Neuronal stem cell (in vitro differentiated cells): Measurements from ENCODE around the gene BNC1.

ENCODE experiments used
- DNase-seq: peaks from one replicate; pipeline ENCODE4 v3.0.0-alpha.2; 2013; ENCODE audit warnings: low spot score
- H2AFZ ChIP-seq: one replicate; pipeline ENCODE4 v1.6.1; 2013; ENCODE audit warnings: mild to moderate bottlenecking, low read length, inconsistent platforms
- H2AK5ac ChIP-seq: 2 replicates; pipeline ENCODE4 v1.6.1; 2013; ENCODE audit warnings: low read depth, mild to moderate bottlenecking, inconsistent platforms, low read length, moderate library complexity, mixed read lengths
- H2BK120ac ChIP-seq: 2 replicates; pipeline ENCODE4 v1.6.1; 2013; ENCODE audit warnings: low read depth, mild to moderate bottlenecking, inconsistent platforms, low read length, moderate library complexity, mixed read lengths
- H2BK12ac ChIP-seq: one replicate; pipeline ENCODE4 v1.6.1; 2013; ENCODE audit warnings: low read length, inconsistent platforms
- H2BK15ac ChIP-seq: 2 replicates; pipeline ENCODE4 v1.6.1; 2013; ENCODE audit warnings: mild to moderate bottlenecking, low read length, inconsistent platforms, mixed read lengths
- H2BK5ac ChIP-seq: one replicate; pipeline ENCODE4 v1.6.1; 2013; ENCODE audit warnings: inconsistent platforms, mild to moderate bottlenecking, low read length, moderate library complexity
- H3K14ac ChIP-seq: one replicate; pipeline ENCODE4 v1.6.1; 2013; ENCODE audit warnings: low read length, inconsistent platforms
- H3K18ac ChIP-seq: 2 replicates; pipeline ENCODE4 v1.6.1; 2013; ENCODE audit warnings: low read length, inconsistent platforms
- H3K23ac ChIP-seq: 2 replicates; pipeline ENCODE4 v1.6.1; 2013; ENCODE audit warnings: low read depth, mild to moderate bottlenecking, mixed read lengths, low read length, inconsistent platforms; ENCODE audit not compliant: poor library complexity
- H3K27ac ChIP-seq: replicated peaks from 3 replicates; pipeline ENCODE4 v1.5.1; 2013; ENCODE audit warnings: low read length, inconsistent platforms
- H3K27me3 ChIP-seq, 3 experiments: 2 replicates each; pipeline ENCODE4 v1.6.1; 2013; ENCODE audit warnings: low read length in 3 of 3, mild to moderate bottlenecking in 2 of 3, inconsistent platforms in 1 of 3, low read depth in 1 of 3, mixed read lengths in 1 of 3, moderate library complexity in 1 of 3; ENCODE audit not compliant: control insufficient read depth in 3 of 3, insufficient read depth in 3 of 3
- H3K36me3 ChIP-seq, 2 donors: replicated peaks in 1 of 2; 2 replicates each; pipeline ENCODE4 v1.6.1; 2013; ENCODE audit warnings: low read length in 2 of 2; ENCODE audit not compliant: control insufficient read depth in 2 of 2, insufficient read depth in 2 of 2
- H3K4ac ChIP-seq: 2 replicates; pipeline ENCODE4 v1.6.1; 2013; ENCODE audit warnings: inconsistent platforms, mild to moderate bottlenecking, low read length, moderate library complexity
- H3K4me1 ChIP-seq, 2 donors: 1 replicate in 1 of 2; 2 replicates in 1 of 2; pipeline ENCODE4 v1.6.1; 2013; ENCODE audit warnings: low read length in 2 of 2, low read depth in 1 of 2; ENCODE audit not compliant: control insufficient read depth in 2 of 2, insufficient read depth in 1 of 2
- H3K4me2 ChIP-seq: one replicate; pipeline ENCODE4 v1.6.1; 2013; ENCODE audit warnings: mild to moderate bottlenecking, low read length, inconsistent platforms; ENCODE audit not compliant: insufficient read depth, poor library complexity, severe bottlenecking
- H3K4me3 ChIP-seq, 2 donors: 2 replicates each; pipeline ENCODE4 v1.5.1; 2013; ENCODE audit warnings: low read length in 2 of 2, mild to moderate bottlenecking in 2 of 2, inconsistent platforms in 1 of 2, moderate library complexity in 1 of 2
- H3K79me1 ChIP-seq: one replicate; pipeline ENCODE4 v1.6.1; 2013; ENCODE audit warnings: low read depth, mild to moderate bottlenecking, inconsistent platforms, low read length, moderate library complexity
- H3K9ac ChIP-seq: one replicate; pipeline ENCODE4 v1.6.1; 2013; ENCODE audit warnings: mild to moderate bottlenecking, low read depth, low read length, inconsistent platforms; ENCODE audit not compliant: poor library complexity
- H3K9me3 ChIP-seq, 2 donors: replicated peaks in 1 of 2; 2 replicates each; pipeline versions ENCODE3 to v1.6.1; 2013; ENCODE audit warnings: low read length in 2 of 2, mild to moderate bottlenecking in 2 of 2, inconsistent platforms in 1 of 2, low read depth in 1 of 2, mixed read lengths in 1 of 2, moderate library complexity in 1 of 2; ENCODE audit not compliant: control insufficient read depth in 2 of 2, insufficient read depth in 1 of 2
- H4K8ac ChIP-seq: one replicate; pipeline ENCODE4 v1.6.1; 2013; ENCODE audit warnings: low read depth, mild to moderate bottlenecking, inconsistent platforms, low read length, moderate library complexity
- H4K91ac ChIP-seq: one replicate; pipeline ENCODE4 v1.6.1; 2013; ENCODE audit warnings: low read length, low read depth, mild to moderate bottlenecking, inconsistent platforms; ENCODE audit not compliant: poor library complexity
- WGBS, 2 donors: extraction: QIAGEN DNeasy Blood & Tissue Kit; methylation state at CpG; one replicate each; pipeline ENCODE4 v1.1.7; 2013; ENCODE audit warnings: missing lambda C conversion rate in 2 of 2, mixed read lengths in 1 of 2; ENCODE audit not compliant: insufficient read length in 2 of 2, insufficient replicate concordance in 1 of 2; ENCODE audit errors: extremely low coverage in 2 of 2; 5-methylcytosine and 5-hydroxymethylcytosine counted together

Gene BNC1

GRCh38 chr15:83215306-83215705 is 69.2 kb downstream of the BNC1 start:
- Histone ChIP-seq H2BK15ac (no peak overlapping the region), H3K9me3 (peaks cover 0 to 9% of the 10 kb centered on the region in 2 donors), H3K27me3 (no peaks in the 10 kb centered on the region), H3K14ac (no peak overlapping the region), H2BK120ac (no peak overlapping the region), H3K4me2 (no peak overlapping the region), H2AFZ (no peak overlapping the region), H3K9ac (no peak overlapping the region), H4K91ac (no peak overlapping the region), H3K79me1 (no peaks in the 10 kb centered on the region), H3K4me1 (no peaks in the 10 kb centered on the region), H4K8ac (no peak overlapping the region), H3K36me3 (no peaks in the 10 kb centered on the region), H3K18ac (no peak overlapping the region), H2BK5ac (no peak overlapping the region), H3K4ac (no peak overlapping the region), H2BK12ac (no peak overlapping the region), H2AK5ac (no peak overlapping the region), H3K4me3 (no peak overlapping the region), H3K23ac (no peak overlapping the region), H3K27ac (no peak overlapping the region)
- WGBS, 2 donors = no CpG with 5 or more reads among the region's 2 CpGs
- DNase-seq = no peak

- no peak overlapping the region for H3K4ac ChIP-seq
- peaks cover 2% of the 10 kb centered on the region for H3K79me1 ChIP-seq
- no peak overlapping the region for H2BK120ac ChIP-seq
- no peaks in the 10 kb centered on the region for H3K36me3 ChIP-seq
- no peak overlapping the region for H3K4me3 ChIP-seq
- no peak overlapping the region for H3K27ac ChIP-seq
- H2BK5ac ChIP-seq = no peak overlapping the region
- peaks cover 0 to 5% of the 10 kb centered on the region in 2 donors for H3K9me3 ChIP-seq
- H3K27me3 ChIP-seq = no peaks in the 10 kb centered on the region
- DNase-seq = no peak
- no peak overlapping the region for H2BK15ac ChIP-seq
- H3K9ac ChIP-seq = no peak overlapping the region
- H2AK5ac ChIP-seq = no peak overlapping the region
- H3K14ac ChIP-seq = no peak overlapping the region
- H3K18ac ChIP-seq = no peak overlapping the region
- H2BK12ac ChIP-seq = no peak overlapping the region
- H3K23ac ChIP-seq = no peak overlapping the region
- WGBS, 2 donors = no CpG with 5 or more reads among the region's 3 CpGs
- no peak overlapping the region for H2AFZ ChIP-seq
- no peak overlapping the region for H4K91ac ChIP-seq
- H3K4me1 ChIP-seq = peaks cover 2 to 7% of the 10 kb centered on the region in 2 donors
- no peak overlapping the region for H4K8ac ChIP-seq
- no peak overlapping the region for H3K4me2 ChIP-seq
Measured at GRCh38 chr15:83210619-83211018, 73.8 kb downstream of the BNC1 start.

GRCh38 chr15:83209333-83209732 is 75.1 kb downstream of the BNC1 start:
- Histone ChIP-seq H3K79me1 (peaks cover 2% of the 10 kb centered on the region), H2BK120ac (no peak overlapping the region), H3K4ac (no peak overlapping the region), H3K18ac (no peak overlapping the region), H2BK12ac (no peak overlapping the region), H4K8ac (no peak overlapping the region), H2BK5ac (no peak overlapping the region), H3K4me1 (peaks cover 9 to 11% of the 10 kb centered on the region in 2 donors), H2BK15ac (no peak overlapping the region), H3K23ac (no peak overlapping the region), H2AFZ (no peak overlapping the region), H2AK5ac (no peak overlapping the region), H3K36me3 (peaks cover 0 to 8% of the 10 kb centered on the region in 2 donors), H3K9ac (no peak overlapping the region), H3K9me3 (no peaks in the 10 kb centered on the region), H3K27ac (no peak overlapping the region), H4K91ac (no peak overlapping the region), H3K4me2 (no peak overlapping the region), H3K14ac (no peak overlapping the region), H3K4me3 (no peak overlapping the region), H3K27me3 (no peaks in the 10 kb centered on the region)
- WGBS, 2 donors = no CpG with 5 or more reads among the region's 5 CpGs
- DNase-seq = no peak

- no CpG with 5 or more reads among the region's 11 CpGs for WGBS, 2 donors
- H3K27ac ChIP-seq = peak overlapping the region; percentile 81
- peak overlapping the region; percentile 98 for H3K23ac ChIP-seq
- H4K8ac ChIP-seq = peak overlapping the region; percentile 98
- no peak overlapping the region for H3K4ac ChIP-seq
- H3K9ac ChIP-seq = peak overlapping the region; percentile 89
- H3K4me1 ChIP-seq = peaks cover 9 to 11% of the 10 kb centered on the region in 2 donors
- peak overlapping the region; percentile 99 for H2AFZ ChIP-seq
- no peaks in the 10 kb centered on the region for H3K9me3 ChIP-seq
- DNase-seq = no peak
- H3K18ac ChIP-seq = peak overlapping the region; percentile 97
- peaks cover 0 to 16% of the 10 kb centered on the region in 2 donors for H3K36me3 ChIP-seq
- H2BK15ac ChIP-seq = no peak overlapping the region
- H3K4me2 ChIP-seq = peak overlapping the region; percentile 59
- H3K79me1 ChIP-seq = peaks cover 2% of the 10 kb centered on the region
- no peaks in the 10 kb centered on the region for H3K27me3 ChIP-seq
- peak overlapping the region; percentile 93 to 99 for H3K4me3 ChIP-seq
- H2BK120ac ChIP-seq = peak overlapping the region; percentile 53
- peak overlapping the region; percentile 82 for H2BK5ac ChIP-seq
- H2BK12ac ChIP-seq = no peak overlapping the region
- H4K91ac ChIP-seq = no peak overlapping the region
- H2AK5ac ChIP-seq = no peak overlapping the region
- H3K14ac ChIP-seq = no peak overlapping the region
Measured at GRCh38 chr15:83208367-83208661, 76.2 kb downstream of the BNC1 start.
